ENCODE data around the gene RPRML.

RPRML gene

DNA sequence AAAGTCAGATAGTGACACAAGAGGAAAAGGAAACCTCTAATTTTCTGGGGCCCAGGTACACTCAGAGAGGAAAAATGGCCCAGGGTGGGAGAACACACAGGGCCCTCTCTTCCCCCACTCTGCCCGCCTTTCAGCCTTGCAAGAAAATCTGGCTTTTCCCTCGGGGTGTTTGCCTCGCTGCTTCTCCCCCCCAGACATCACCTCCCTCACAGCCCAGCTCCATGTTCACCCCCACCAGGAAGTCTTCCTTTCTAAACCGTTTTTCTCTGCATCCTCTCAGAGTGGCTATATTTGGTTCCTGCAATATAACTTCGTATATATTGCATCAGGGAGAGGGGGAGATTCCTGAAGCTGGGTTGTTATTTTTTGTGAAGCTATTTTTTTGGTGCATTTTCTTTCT lies 27.3 kb downstream of the RPRML start:
- no peaks in the 10 kb centered on the region for H3K9me3 ChIP-seq (ENCODE audit: control insufficient read depth, insufficient read depth, low read length)
- no peaks in the 10 kb centered on the region for H3K27me3 ChIP-seq (ENCODE audit: control insufficient read depth, insufficient read depth, low read length)
- no peaks in the 10 kb centered on the region for H3K4me1 ChIP-seq (ENCODE audit: control insufficient read depth, insufficient read depth, low read length)
- H3K9ac ChIP-seq (ENCODE audit: low read depth, low read length) = no peak overlapping the region
- H3K36me3 ChIP-seq (ENCODE audit: control insufficient read depth, insufficient read depth, low read length) = no peaks in the 10 kb centered on the region
- H3K4me3 ChIP-seq (ENCODE audit: low read depth, low read length) = no peak overlapping the region

DNA sequence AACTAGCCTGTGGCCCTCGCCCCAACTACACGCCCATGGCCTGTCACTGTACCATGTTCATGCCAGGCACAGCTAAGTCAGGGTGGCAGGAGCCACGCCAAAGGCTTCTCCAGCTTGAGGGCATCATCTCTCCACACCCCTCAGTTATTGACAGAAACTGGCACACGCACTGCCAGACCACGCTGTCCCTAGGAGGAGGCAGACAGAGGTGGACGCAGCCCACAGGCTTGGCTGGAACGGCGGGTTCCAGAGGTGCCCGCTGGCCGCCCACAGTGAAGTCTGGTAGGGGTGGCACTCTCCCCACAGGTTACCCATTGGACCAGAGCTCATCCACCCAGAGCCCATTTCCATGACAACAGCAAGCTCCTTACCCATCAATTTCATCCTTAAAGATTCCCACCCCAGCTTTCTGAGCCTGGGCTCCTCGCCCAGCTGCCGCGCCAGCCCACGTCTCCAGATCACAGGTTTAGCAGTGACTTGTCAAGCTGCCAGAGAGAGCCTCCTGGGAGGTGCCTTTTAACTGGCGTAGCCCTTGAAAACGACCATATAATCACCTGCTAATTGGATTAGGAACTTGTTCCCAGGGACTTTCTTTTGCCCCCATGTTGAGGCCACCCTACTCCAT lies 27.9 kb downstream of the RPRML start:
- Histone ChIP-seq H3K9me3 (ENCODE audit: control insufficient read depth, insufficient read depth, low read length) (no peaks in the 10 kb centered on the region), H3K9ac (ENCODE audit: low read depth, low read length) (no peak overlapping the region), H3K27me3 (ENCODE audit: control insufficient read depth, insufficient read depth, low read length) (no peaks in the 10 kb centered on the region), H3K36me3 (ENCODE audit: control insufficient read depth, insufficient read depth, low read length) (no peaks in the 10 kb centered on the region), H3K4me1 (ENCODE audit: control insufficient read depth, insufficient read depth, low read length) (no peaks in the 10 kb centered on the region), H3K4me3 (ENCODE audit: low read depth, low read length) (no peak overlapping the region)

DNA sequence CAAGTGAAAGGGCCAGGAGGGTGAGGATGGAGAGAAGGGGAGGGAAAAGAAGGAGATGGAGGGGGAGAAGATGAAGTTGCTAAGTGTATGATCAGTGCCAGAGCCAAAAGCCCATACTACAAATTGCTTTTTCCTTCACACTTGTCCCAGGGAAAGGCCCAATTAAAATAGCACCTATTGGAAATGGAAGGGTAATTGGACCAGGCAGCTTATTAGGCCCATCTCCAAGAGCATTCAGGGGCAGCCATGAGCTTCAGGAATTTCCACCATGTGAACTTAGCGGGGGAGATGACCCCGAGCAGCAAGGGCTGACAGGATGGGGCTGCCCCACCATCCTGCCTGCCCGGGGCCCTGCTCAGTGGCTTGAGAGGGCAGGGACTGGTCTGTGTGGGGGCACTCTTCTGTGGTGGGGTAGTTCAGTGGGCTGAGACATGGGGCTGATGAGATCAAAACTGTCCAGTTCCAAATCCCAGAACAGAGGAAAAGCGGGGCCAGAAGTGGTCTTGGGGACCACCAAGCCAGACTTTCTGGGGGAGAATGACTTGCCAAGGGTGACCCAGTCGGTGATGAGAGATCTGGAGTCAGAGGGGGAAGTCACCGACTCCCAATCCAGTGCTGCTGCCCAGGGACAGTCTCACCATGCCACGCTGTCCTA lies 28.6 kb downstream of the RPRML start:
- H3K27me3 ChIP-seq (ENCODE audit: control insufficient read depth, insufficient read depth, low read length) = no peaks in the 10 kb centered on the region
- no peaks in the 10 kb centered on the region for H3K36me3 ChIP-seq (ENCODE audit: control insufficient read depth, insufficient read depth, low read length)
- H3K9ac ChIP-seq (ENCODE audit: low read depth, low read length) = no peak overlapping the region
- no peaks in the 10 kb centered on the region for H3K9me3 ChIP-seq (ENCODE audit: control insufficient read depth, insufficient read depth, low read length)
- H3K4me1 ChIP-seq (ENCODE audit: control insufficient read depth, insufficient read depth, low read length) = peaks cover 3% of the 10 kb centered on the region
- no peak overlapping the region for H3K4me3 ChIP-seq (ENCODE audit: low read depth, low read length)

DNA sequence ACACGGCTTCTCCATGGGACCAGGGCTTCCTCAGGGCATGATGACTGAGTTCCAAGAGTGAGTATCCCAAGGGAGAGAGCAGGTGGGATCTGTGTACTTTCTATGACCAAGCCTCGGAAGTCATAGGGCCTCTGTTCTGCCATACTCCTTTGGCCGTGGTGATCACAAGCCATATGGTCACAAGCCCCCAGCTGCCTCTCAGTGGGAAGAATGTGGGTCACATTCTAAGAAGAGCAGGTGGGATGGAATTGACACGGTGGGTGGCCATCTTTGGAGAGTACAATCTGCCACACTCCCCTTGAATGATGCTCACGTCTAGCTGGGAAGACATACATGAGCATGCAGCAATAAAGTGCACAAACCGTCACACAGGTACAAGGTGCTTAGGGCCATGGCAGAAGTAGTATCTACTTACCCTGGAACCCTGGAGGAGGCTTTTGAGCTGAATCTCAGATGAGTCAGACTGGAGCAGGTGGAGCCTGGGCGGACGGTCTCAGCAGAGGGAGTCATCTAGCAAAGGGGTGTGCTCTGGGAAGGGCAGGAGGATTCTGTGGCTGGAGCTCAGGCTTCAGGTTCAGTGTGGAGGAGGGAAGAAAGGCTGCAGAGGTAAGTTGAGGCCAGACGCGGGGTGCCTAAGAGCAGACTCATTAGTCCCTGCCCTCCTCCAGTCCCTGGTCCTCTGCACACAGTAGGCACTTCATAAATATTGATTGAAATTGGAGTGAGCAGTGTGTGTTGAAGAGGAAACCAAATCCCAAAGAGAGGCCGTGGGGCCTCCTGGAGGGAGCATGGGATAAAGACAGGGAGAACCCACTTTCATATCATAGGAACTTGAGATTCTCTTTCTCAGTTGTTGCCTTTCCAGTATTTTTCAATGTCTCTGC lies 29.5 kb downstream of the RPRML start:
- Histone ChIP-seq H3K4me3 (ENCODE audit: low read depth, low read length) (no peak overlapping the region), H3K9ac (ENCODE audit: low read depth, low read length) (no peak overlapping the region), H3K4me1 (ENCODE audit: control insufficient read depth, insufficient read depth, low read length) (peaks cover 7% of the 10 kb centered on the region), H3K36me3 (ENCODE audit: control insufficient read depth, insufficient read depth, low read length) (no peaks in the 10 kb centered on the region), H3K9me3 (ENCODE audit: control insufficient read depth, insufficient read depth, low read length) (no peaks in the 10 kb centered on the region), H3K27me3 (ENCODE audit: control insufficient read depth, insufficient read depth, low read length) (no peaks in the 10 kb centered on the region)

DNA sequence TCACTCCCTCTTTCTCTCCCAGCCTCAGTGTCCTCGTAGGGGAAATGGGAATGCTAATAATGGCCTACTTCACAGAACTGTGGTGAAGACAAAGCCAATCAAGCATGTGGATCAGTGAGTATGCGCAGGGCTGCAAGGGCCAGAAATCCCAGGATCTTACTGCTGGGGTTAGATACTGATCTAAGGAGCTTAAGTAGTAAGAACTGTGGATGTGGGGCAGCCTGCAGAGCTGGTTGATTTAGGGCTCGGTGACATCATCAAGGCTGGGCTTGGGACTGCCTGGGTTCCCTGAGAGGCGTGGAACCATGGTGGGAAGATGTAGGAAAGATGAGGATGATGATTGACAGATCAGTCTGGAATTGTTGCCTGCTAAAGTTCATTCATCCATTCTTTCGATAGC lies 30.5 kb downstream of the RPRML start:
- H3K4me3 ChIP-seq (ENCODE audit: low read depth, low read length) = no peak overlapping the region
- H3K9me3 ChIP-seq (ENCODE audit: control insufficient read depth, insufficient read depth, low read length) = no peaks in the 10 kb centered on the region
- H3K9ac ChIP-seq (ENCODE audit: low read depth, low read length) = no peak overlapping the region
- H3K27me3 ChIP-seq (ENCODE audit: control insufficient read depth, insufficient read depth, low read length) = no peaks in the 10 kb centered on the region
- H3K36me3 ChIP-seq (ENCODE audit: control insufficient read depth, insufficient read depth, low read length) = no peaks in the 10 kb centered on the region
- H3K4me1 ChIP-seq (ENCODE audit: control insufficient read depth, insufficient read depth, low read length) = peaks cover 14% of the 10 kb centered on the region

DNA sequence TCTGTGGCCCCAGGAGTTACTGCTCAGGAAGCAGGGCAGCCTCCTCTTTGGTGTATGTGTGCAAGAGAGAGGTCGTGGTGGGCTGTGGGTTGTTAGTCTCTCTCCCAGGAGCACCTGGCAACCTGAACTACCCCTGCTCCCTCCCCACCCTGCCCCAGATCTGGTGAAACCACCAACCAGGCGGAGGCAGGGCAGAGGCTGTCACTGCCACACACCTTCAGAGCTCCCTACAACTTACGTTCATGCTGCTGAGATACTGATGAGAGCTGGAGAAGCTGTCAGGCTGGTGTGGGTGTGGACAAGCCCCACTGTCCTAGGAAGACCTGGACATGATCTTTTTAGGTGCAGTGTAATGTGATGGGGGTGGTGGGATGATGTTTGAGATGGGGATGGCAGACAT lies 31.8 kb downstream of the RPRML start:
- no peak overlapping the region for H3K9ac ChIP-seq (ENCODE audit: low read depth, low read length)
- H3K36me3 ChIP-seq (ENCODE audit: control insufficient read depth, insufficient read depth, low read length) = no peaks in the 10 kb centered on the region
- H3K9me3 ChIP-seq (ENCODE audit: control insufficient read depth, insufficient read depth, low read length) = no peaks in the 10 kb centered on the region
- H3K4me1 ChIP-seq (ENCODE audit: control insufficient read depth, insufficient read depth, low read length) = peaks cover 24% of the 10 kb centered on the region
- no peaks in the 10 kb centered on the region for H3K27me3 ChIP-seq (ENCODE audit: control insufficient read depth, insufficient read depth, low read length)
- no peak overlapping the region for H3K4me3 ChIP-seq (ENCODE audit: low read depth, low read length)

DNA sequence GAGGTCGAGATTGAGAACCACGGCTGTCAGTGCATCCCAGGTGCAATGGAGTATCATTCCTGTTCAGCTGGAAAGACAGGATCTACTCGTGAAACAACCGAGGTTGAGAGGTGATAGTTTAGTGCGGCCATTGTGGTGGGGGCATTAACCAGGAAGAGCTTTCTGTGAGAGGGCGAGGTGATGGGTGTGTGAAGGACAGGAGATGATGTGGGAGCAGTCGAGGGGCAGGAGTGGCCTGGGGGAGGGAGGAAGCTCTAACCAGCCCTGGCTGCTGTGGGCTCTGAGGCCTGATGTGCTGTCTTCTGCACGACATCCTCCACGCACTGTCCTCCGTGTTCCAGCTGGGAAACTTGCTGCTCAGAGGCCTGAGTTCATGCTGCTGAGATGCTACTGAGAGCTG lies 34.1 kb downstream of the RPRML start:
- Histone ChIP-seq H3K9ac (ENCODE audit: low read depth, low read length) (no peak overlapping the region), H3K4me3 (ENCODE audit: low read depth, low read length) (no peak overlapping the region)

DNA sequence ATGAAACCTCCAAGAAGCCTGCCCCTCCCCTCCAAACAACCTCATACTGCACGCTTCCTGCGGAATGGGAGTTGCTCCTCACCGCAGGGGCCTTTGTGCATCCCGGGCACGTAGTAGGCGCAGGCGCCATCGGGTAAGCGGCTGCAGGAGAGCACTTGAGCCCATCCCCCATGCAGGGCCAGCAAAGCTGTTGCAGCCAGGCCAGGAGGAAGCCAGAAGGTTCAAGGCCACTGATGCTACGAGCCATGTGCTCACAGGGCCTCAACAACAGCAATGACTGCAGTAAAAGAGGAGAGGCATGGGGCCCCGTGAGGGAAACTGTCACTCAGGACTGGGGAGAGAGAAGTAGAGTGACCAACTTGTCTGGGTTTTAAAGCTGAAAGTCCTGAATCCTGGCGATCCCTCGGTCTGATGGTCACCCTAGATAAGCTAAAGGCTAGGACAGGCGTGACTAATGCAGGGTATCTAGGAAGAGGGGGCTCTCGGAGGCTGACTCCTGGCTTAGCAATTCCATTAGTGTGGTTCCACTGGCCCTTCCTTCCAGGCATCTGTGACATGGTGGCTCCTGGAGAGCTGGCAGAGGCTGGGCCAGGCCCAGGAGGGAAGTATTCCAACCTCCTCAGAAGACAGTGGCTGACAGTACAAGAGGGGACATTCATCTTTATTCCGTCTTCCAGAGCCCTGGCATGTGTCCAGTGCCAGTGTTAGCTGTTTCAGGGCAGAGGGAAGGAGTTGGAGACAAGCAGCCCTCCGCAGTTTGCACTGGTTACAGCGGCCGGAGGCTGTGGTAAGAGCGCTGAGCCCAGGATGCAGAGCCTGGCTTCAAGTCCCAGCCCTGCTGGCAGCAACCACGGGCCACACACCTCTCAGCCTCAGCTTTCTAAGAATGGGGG lies 35.3 kb downstream of the RPRML start:
- H3K9ac ChIP-seq (ENCODE audit: low read depth, low read length) = peak overlapping the region; percentile 57

More for the DNA sequence above, 34.1 kb downstream of the RPRML start:
- peaks cover 24% of the 10 kb centered on the region for H3K4me1 ChIP-seq (ENCODE audit: control insufficient read depth, insufficient read depth, low read length)
- H3K36me3 ChIP-seq (ENCODE audit: control insufficient read depth, insufficient read depth, low read length) = peaks cover 2% of the 10 kb centered on the region
- H3K9me3 ChIP-seq (ENCODE audit: control insufficient read depth, insufficient read depth, low read length) = no peaks in the 10 kb centered on the region
- H3K27me3 ChIP-seq (ENCODE audit: control insufficient read depth, insufficient read depth, low read length) = no peaks in the 10 kb centered on the region

DNA sequence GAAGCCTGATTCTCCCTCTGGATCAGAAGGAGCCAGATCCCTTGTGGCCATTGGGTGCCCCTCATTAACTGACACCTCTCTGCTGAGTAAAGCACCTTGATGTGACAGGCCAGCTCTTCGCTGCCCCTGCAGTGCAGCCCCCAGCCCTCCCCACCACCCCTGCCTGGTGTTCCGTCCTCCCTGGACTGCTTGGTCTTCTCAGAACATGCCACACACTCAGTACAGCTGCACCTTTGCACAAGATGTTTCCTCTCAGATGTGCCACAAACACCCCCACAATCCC lies 35.9 kb downstream of the RPRML start:
- Histone ChIP-seq H3K9ac (ENCODE audit: low read depth, low read length) (peak overlapping the region; percentile 47), H3K4me3 (ENCODE audit: low read depth, low read length) (peak overlapping the region; percentile 6), H3K36me3 (ENCODE audit: control insufficient read depth, insufficient read depth, low read length) (peaks cover 11% of the 10 kb centered on the region), H3K4me1 (ENCODE audit: control insufficient read depth, insufficient read depth, low read length) (peaks cover 24% of the 10 kb centered on the region), H3K27me3 (ENCODE audit: control insufficient read depth, insufficient read depth, low read length) (no peaks in the 10 kb centered on the region), H3K9me3 (ENCODE audit: control insufficient read depth, insufficient read depth, low read length) (no peaks in the 10 kb centered on the region)

More for the DNA sequence above, 35.3 kb downstream of the RPRML start:
- peaks cover 11% of the 10 kb centered on the region for H3K36me3 ChIP-seq (ENCODE audit: control insufficient read depth, insufficient read depth, low read length)
- H3K27me3 ChIP-seq (ENCODE audit: control insufficient read depth, insufficient read depth, low read length) = no peaks in the 10 kb centered on the region
- no peaks in the 10 kb centered on the region for H3K9me3 ChIP-seq (ENCODE audit: control insufficient read depth, insufficient read depth, low read length)
- H3K4me1 ChIP-seq (ENCODE audit: control insufficient read depth, insufficient read depth, low read length) = peaks cover 24% of the 10 kb centered on the region
- H3K4me3 ChIP-seq (ENCODE audit: low read depth, low read length) = peak overlapping the region; percentile 6

DNA sequence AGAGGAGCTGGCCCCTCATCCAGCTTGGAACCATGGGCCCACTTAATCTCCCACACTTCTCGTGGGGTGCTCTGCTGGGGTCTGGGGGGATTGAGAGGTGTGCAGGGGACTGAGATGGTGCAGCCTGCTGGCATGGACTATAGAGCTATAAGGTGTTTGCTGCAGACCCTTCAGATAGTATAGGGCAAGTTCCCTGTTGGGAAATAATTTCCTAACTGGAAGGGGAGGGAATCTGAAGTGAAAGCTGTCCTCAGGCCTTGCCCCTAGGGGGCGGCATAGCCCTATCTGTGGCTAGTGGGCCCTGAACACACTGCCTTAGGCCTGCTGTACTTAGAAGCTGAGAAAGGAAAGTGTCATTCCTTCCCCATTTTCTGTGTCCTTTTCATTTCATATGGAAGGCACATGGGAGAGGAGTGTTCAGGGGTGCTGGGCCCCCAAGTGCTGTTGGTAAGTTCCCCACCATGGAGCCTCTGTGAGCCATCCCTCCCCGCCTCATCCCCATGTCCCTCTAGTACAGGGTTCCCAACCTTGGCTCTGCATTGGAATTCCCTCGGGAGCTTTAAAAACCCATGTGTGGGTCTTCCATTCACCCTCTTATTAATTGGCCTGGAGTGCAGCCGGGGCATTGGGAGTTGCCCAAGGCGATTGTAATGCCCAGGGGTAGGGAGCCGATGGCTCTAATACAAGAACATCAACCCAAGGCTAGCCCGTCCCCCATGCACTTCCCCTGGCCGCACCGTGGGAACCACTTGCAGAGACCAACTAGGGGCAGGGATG lies 36.4 kb downstream of the RPRML start:
- no peaks in the 10 kb centered on the region for H3K9me3 ChIP-seq (ENCODE audit: control insufficient read depth, insufficient read depth, low read length)
- H3K36me3 ChIP-seq (ENCODE audit: control insufficient read depth, insufficient read depth, low read length) = peaks cover 11% of the 10 kb centered on the region
- H3K9ac ChIP-seq (ENCODE audit: low read depth, low read length) = peak overlapping the region; percentile 47
- peaks cover 24% of the 10 kb centered on the region for H3K4me1 ChIP-seq (ENCODE audit: control insufficient read depth, insufficient read depth, low read length)
- H3K4me3 ChIP-seq (ENCODE audit: low read depth, low read length) = peak overlapping the region; percentile 6
- no peaks in the 10 kb centered on the region for H3K27me3 ChIP-seq (ENCODE audit: control insufficient read depth, insufficient read depth, low read length)
